Measurements from ENCODE around the gene NEXMIF. TPM values are rescaled to one million over a fixed set of nuclear protein-coding genes. Genes with fewer than 3 reads are reported as not detected.

NEXMIF gene
- polyA plus RNA-seq, 1 of the 3 experiments (the other 2 are of a cell fraction) = under 0.01 TPM

GRCh38 chrX:74922922-74923543 is 2.2 kb downstream of the NEXMIF start:
- TF ChIP-seq CHD2 (IDR thresholded peaks at IDR 0.05; ENCODE audit: low read length, partially characterized antibody) = no peak
- no peak for TF ChIP-seq POLR2AphosphoS5 (IDR thresholded peaks at IDR 0.05; ENCODE audit: low read depth, low read length)
- TF ChIP-seq MXI1 (IDR thresholded peaks at IDR 0.05; ENCODE audit: low read depth, low read length) = no peak
- TF ChIP-seq EP300 (IDR thresholded peaks at IDR 0.05; ENCODE audit: borderline replicate concordance in 1 of 2, low read depth in 1 of 2, low read length in 1 of 2) = no peak
- no peak for TF ChIP-seq TEAD4 (IDR thresholded peaks at IDR 0.05; ENCODE audit: borderline replicate concordance, insufficient read depth)
- no peak for TF ChIP-seq JUND (IDR thresholded peaks at IDR 0.05)
- TF ChIP-seq CTCF (IDR thresholded peaks at IDR 0.05) = no peak
- H3K9me2 ChIP-seq = no peaks in the 10 kb centered on the region

GRCh38 chrX:74911494-74911893 is 13.8 kb downstream of the NEXMIF start:
- POLR2A ChIA-PET = no interaction called here
- H3K9me2 ChIP-seq = no peaks in the 10 kb centered on the region
- H3K79me2 ChIP-seq (ENCODE audit: insufficient read depth) = no peaks in the 10 kb centered on the region
- no peak overlapping the region for H3K27ac ChIP-seq (ENCODE audit: low read depth in 2 of 2, low read length in 1 of 2)
- H3K9me3 ChIP-seq = no peaks in the 10 kb centered on the region
- H3K4me1 ChIP-seq (ENCODE audit: control insufficient read depth in 1 of 2, insufficient read depth in 2 of 2, low read depth in 1 of 2, low read length in 1 of 2) = no peaks in the 10 kb centered on the region
- H3K4me2 ChIP-seq = no peak overlapping the region
- H2AFZ ChIP-seq (ENCODE audit: low read depth) = no peak overlapping the region
- H3F3A ChIP-seq (replicated peaks; ENCODE audit: insufficient read depth) = no peaks in the 10 kb centered on the region
- TF ChIP-seq PBX3 (IDR thresholded peaks at IDR 0.05) = no peak
- TF ChIP-seq FOSL2 (IDR thresholded peaks at IDR 0.05; ENCODE audit: borderline replicate concordance, low read depth) = no peak
- no peak for TF ChIP-seq REST (IDR thresholded peaks at IDR 0.05; ENCODE audit: low read depth, low read length)
- no peak for TF ChIP-seq NRF1 (IDR thresholded peaks at IDR 0.05; ENCODE audit: low read depth, low read length)
- no peak for TF ChIP-seq MAX (IDR thresholded peaks at IDR 0.05; ENCODE audit: low read depth)
- TF ChIP-seq ZBTB33 (IDR thresholded peaks at IDR 0.05; ENCODE audit: borderline replicate concordance, low read depth) = no peak
- no peaks in the 10 kb centered on the region for H3K27me3 ChIP-seq (ENCODE audit: insufficient read depth)
- H4K20me1 ChIP-seq (ENCODE audit: insufficient read depth) = no peaks in the 10 kb centered on the region
- H3K9ac ChIP-seq = no peak overlapping the region
- DNase-seq = no peak
- WGBS (ENCODE audit: low lambda C conversion rate) = 0% methylated on average over 1 of the region's 1 CpG
- CTCF ChIA-PET = no interaction called here
- no peak overlapping the region for H3K4me3 ChIP-seq (ENCODE audit: low read depth in 2 of 2, low read length in 1 of 2)
- no peaks in the 10 kb centered on the region for H3K36me3 ChIP-seq (replicated peaks in 1 of 2; ENCODE audit: control insufficient read depth in 1 of 2, insufficient read depth in 2 of 2, low read length in 1 of 2)

More at GRCh38 chrX:74922922-74923543, 2.2 kb downstream of the NEXMIF start:
- ChIA-PET CTCF (no interaction called here), POLR2A (no interaction called here)
- Histone ChIP-seq H3K4me3 (ENCODE audit: low read depth in 2 of 2, low read length in 1 of 2) (no peak overlapping the region), H3K27ac (ENCODE audit: low read depth in 2 of 2, low read length in 1 of 2) (no peak overlapping the region), H3K36me3 (replicated peaks in 1 of 2; ENCODE audit: control insufficient read depth in 1 of 2, insufficient read depth in 2 of 2, low read length in 1 of 2) (no peaks in the 10 kb centered on the region), H3K79me2 (ENCODE audit: insufficient read depth) (no peaks in the 10 kb centered on the region), H4K20me1 (ENCODE audit: insufficient read depth) (no peaks in the 10 kb centered on the region), H3F3A (replicated peaks; ENCODE audit: insufficient read depth) (no peaks in the 10 kb centered on the region), H3K4me2 (no peak overlapping the region), H3K27me3 (ENCODE audit: insufficient read depth) (no peaks in the 10 kb centered on the region; the same call in 1 of the 2 replicates), H2AFZ (ENCODE audit: low read depth) (no peak overlapping the region), H3K4me1 (ENCODE audit: control insufficient read depth in 1 of 2, insufficient read depth in 2 of 2, low read depth in 1 of 2, low read length in 1 of 2) (no peaks in the 10 kb centered on the region; a peak in 1 of 4 replicates), H3K9me3 (no peaks in the 10 kb centered on the region), H3K9ac (no peak overlapping the region)
- WGBS (ENCODE audit: low lambda C conversion rate) = 29% methylated on average over 6 of the region's 6 CpGs
- no peak for DNase-seq
